GM19043 (cell line): ENCODE measurements around the gene SPINK9.

Experiments used
- ATAC-seq: cut with Tn5 transposase; IDR thresholded peaks from one replicate; pipeline ENCODE4 v1.9.1; 2021; ENCODE audit warnings: low read depth; ENCODE audit not compliant: unreplicated experiment

SPINK9 gene

GRCh38 chr5:148364343-148364742, 29.0 kb downstream of the SPINK9 start:
- ATAC-seq: no peak

GRCh38 chr5:148368299-148368698, 32.9 kb downstream of the SPINK9 start:
- ATAC-seq: no peak

- ATAC-seq: no peak
These were observed 36.9 kb downstream of the SPINK9 start for GRCh38 chr5:148372166-148372725.

- ATAC-seq: no peak
These were observed 37.5 kb downstream of the SPINK9 start for GRCh38 chr5:148372893-148373292.

GRCh38 chr5:148374690-148375360, 39.5 kb downstream of the SPINK9 start:
- ATAC-seq: peak; percentile 84

GRCh38 chr5:148376198-148376597, 40.8 kb downstream of the SPINK9 start:
- ATAC-seq: no peak

GRCh38 chr5:148378670-148379069, 43.3 kb downstream of the SPINK9 start:
- ATAC-seq: no peak

GRCh38 chr5:148379340-148379739, 44.0 kb downstream of the SPINK9 start:
- no peak for ATAC-seq

- no peak for ATAC-seq
These were observed 46.5 kb downstream of the SPINK9 start for GRCh38 chr5:148381906-148382305.

- ATAC-seq: no peak
These were observed 47.6 kb downstream of the SPINK9 start for GRCh38 chr5:148382961-148383360.

GRCh38 chr5:148383564-148384379, 48.4 kb downstream of the SPINK9 start, which contains the start of gene FBXO38:
Gene FBXO38, plus strand, starts transcription at chr5:148383958. Its CDS starts 10,819 bp downstream, at chr5:148394777.
- peak; percentile 98 for ATAC-seq

GRCh38 chr5:148384380-148384737, 49.0 kb downstream of the SPINK9 start:
- no peak for ATAC-seq

- no peak for ATAC-seq
These were observed 49.7 kb downstream of the SPINK9 start for GRCh38 chr5:148385094-148385493.

GRCh38 chr5:148386041-148386440, 50.7 kb downstream of the SPINK9 start:
- ATAC-seq: no peak

- no peak for ATAC-seq
These were observed 52.0 kb downstream of the SPINK9 start for GRCh38 chr5:148387325-148387724.

GRCh38 chr5:148388696-148389095, 53.3 kb downstream of the SPINK9 start:
- no peak for ATAC-seq
